GM18868 (cell line): ENCODE results near the gene MYOT.
"Not testable (repeated sequence)": the region's sequence is repeated elsewhere in the genome, so short reads cannot be mapped to it uniquely, and the experiment has no call there.

ENCODE experiments used
- ATAC-seq: cut with Tn5 transposase; IDR thresholded peaks from one replicate; pipeline ENCODE4 v1.9.1; 2021; ENCODE audit warnings: mild to moderate bottlenecking, moderate library complexity; ENCODE audit not compliant: unreplicated experiment

Gene MYOT

DNA sequence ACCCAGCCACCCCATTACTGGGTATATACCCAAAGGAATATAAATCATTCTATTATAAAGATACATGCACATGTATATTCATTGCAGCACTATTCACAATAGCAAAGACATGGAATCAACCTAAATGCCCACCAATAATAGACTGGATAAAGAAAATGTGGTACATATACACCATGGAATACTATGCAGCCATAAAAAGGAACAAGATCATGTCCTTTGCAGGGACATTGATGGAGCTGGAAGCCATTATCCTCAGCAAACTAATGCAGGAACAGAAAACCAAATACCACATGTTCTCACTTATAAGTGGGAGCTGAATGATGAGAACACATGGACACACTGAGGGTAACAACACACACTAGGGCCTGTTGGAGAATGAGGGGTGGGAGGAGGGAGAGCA, 14.5 kb upstream of the MYOT start:
- not testable (repeated sequence) for ATAC-seq

DNA sequence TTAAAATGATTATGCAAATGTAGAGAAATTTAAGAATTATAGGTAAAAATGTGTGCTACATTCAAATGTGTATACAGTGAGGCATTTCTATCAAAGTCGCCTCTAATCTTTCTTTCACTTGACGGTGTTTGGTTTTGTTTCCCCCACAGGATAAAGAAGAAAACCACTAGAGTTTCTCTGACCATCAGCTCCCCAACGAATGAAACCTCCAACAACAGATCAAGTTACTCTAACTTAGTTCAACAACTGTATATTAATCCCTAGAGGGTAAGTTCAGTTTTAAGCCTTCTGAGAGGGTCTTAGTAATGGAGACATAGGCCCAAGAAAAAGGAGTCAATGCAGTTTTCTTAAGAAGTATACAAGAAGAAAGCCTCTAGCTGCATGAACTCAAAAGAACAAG, 11.5 kb upstream of the MYOT start:
- ATAC-seq, result peak; percentile 56

- peak; percentile 37 for ATAC-seq
Measured at GRCh38 chr5:137856916-137857862, 10.5 kb upstream of the MYOT start.

- ATAC-seq, result peak; percentile 75
Measured at GRCh38 chr5:137858223-137858916, 9.3 kb upstream of the MYOT start.

DNA sequence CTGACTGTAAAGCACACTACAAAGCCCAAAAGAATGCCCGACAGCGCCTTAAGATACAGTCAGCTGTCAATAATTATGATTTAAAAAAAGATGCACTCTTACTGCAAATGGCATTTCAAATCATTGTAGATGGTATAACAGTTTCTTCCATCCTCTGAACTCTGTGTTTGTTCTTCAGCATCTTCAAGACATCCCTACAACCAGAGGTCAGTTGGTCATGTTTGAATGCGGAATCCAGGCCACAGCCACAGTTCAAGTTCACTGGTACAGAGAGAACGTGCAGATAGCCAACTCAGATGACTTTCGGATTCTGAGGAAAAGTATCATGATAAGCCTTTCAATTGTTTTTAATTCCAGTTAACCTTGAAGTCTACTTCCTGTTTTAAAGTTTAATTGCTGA, 8.7 kb upstream of the MYOT start:
- ATAC-seq, result no peak

DNA sequence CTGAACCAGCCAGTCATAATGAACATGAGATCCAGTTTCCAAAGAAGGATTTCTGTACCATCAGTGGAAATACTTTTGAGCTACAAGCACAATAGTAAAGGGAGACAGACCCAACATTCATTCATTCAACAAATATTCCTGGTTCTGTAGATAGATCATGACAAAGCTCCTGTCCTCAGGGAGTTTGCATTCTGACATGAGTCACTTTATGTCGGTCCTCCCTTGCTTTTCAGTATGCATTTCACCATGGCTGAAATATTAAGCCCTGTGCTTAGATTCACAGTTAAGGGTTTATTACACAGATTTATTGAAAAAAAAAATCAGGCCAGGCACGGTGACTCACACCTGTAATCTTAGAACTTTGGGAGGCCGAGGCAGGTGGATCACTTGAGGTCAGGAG, 5.4 kb upstream of the MYOT start:
- no peak for ATAC-seq

GRCh38 chr5:137863653-137864052, 4.0 kb upstream of the MYOT start:
- not testable (repeated sequence) for ATAC-seq

GRCh38 chr5:137866541-137867388, 895 bp upstream of the MYOT start:
- no peak for ATAC-seq

DNA sequence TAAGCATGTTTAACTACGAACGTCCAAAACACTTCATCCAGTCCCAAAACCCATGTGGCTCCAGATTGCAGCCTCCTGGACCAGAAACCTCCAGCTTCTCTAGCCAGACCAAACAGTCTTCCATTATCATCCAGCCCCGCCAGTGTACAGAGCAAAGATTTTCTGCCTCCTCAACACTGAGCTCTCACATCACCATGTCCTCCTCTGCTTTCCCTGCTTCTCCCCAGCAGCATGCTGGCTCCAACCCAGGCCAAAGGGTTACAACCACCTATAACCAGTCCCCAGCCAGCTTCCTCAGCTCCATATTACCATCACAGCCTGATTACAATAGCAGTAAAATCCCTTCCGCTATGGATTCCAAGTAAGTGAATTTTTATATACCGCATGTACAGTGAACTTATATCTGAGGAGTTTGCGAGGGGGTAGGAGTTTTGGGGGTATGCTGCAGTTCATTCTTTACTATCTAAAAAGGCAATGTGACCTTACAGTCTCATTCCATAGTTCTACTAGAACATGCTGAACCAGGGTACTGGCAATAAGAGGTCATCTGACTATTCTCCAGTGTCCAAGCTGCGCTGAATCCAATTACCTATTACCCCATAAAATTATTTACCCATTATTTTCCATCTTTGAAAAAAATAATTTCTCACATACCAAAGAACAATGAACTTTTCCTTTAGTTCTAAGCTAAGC, 3.1 kb downstream of the MYOT start:
- no peak for ATAC-seq

- no peak for ATAC-seq
Measured at GRCh38 chr5:137871571-137871970, 3.9 kb downstream of the MYOT start.

GRCh38 chr5:137872466-137872865, 4.8 kb downstream of the MYOT start:
- no peak for ATAC-seq

DNA sequence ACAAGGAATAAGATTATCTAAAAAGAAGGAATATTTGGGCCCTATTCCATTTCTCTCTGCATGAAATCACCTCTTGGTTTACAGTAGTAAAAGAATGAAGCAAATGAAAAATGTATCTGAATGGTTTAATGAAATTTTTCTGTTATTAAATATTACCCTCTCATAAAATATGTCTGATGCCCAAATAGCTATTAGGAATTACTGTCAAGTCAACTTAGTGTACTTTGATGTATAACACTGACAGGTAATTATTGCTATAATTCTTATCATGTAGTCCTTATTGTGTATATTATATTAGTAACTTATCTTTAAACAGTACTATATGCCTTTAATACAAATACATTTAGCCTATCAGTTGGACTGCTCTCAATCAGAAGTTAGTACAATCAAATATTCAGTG, 8.4 kb downstream of the MYOT start:
- no peak for ATAC-seq

DNA sequence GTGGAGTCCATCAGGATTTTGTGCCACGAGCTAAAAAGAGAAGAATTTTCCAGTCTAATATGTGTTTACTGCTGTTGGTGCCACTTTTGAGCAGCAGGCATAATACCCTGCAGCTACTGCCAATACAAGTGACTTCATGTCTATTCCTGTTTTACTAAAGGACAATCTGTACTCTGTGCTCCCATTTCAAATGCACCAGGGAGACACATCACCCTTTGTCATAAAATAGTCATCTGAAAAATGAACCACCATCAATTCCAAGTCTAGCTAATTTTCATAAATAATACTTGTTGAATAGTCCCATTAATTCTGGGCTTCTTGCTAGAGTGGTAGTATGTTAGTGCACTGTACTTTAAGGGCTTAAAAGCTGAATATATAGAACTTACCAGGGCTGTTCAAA, 12.7 kb downstream of the MYOT start:
- ATAC-seq, result no peak

- ATAC-seq, result no peak
Measured at GRCh38 chr5:137887831-137888230, 20.2 kb downstream of the MYOT start.

GRCh38 chr5:137888466-137888862, 20.8 kb downstream of the MYOT start:
- no peak for ATAC-seq

DNA sequence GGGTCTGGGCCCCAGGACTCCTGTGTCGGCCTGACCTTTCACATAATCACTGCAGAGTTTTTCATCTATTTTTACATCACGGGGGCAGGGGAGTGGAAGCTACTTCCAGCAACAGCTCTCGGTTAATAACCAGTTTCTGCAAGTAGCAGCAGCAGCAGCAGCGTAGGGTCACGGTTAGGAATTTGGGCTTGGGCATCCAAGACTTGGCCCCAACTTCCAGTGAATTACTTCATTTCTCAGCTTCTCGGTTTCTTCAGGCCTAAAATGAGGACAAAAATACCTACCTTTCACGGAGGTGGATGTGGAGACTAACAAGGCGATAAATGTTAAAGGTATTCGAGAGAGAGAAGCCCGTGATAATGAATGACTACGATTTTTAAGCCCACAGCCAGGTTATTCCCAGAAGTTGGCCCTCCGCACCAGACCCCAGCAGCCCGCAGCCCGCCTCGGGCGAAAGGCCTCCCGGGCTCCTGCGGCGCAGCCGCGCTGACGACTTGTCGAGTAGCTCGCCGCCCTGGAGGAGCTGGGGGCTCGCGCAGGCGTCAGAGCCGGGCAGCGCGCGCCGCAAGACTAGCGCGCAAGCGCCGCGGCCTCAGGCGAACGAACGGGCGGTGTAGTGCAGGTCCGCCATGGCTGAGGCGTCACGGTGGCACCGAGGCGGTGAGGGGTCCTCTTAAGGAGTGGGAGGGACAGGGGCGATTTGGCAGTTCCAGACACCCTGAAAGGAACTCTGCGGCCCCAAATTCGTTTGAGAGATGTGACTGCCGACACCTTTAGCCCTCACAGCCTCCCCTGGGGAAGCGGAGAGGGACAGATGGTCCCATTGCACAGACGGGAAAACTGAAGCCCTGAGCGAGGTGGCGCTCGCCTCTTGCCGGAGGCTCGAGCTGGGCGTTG, 21.5 kb downstream of the MYOT start, which contains the start of gene PKD2L2:
Gene PKD2L2, plus strand, starts transcription at position 595 of the 897 bp plus-strand sequence. Its CDS starts 35 bp downstream, at position 630.
- peak; percentile 92 for ATAC-seq

DNA sequence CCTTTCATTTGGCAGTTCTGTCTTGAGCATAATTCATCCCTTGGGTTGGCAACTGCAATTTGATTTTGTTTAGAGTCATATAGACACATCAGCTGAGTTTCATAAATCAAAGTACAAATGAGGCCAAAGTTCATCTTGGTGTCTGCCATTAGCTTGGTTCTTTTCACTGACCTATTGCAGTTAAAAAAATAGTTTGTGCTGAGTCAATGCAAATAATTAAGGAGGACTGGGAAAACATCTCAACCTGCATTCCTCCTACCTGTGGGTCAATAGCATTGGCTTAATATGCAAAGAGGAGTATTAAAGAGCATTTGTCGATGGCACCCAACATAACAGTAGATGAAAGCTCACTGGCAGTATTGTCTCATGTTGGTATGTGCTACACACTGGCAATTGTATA, 23.2 kb downstream of the MYOT start:
- ATAC-seq, result no peak

DNA sequence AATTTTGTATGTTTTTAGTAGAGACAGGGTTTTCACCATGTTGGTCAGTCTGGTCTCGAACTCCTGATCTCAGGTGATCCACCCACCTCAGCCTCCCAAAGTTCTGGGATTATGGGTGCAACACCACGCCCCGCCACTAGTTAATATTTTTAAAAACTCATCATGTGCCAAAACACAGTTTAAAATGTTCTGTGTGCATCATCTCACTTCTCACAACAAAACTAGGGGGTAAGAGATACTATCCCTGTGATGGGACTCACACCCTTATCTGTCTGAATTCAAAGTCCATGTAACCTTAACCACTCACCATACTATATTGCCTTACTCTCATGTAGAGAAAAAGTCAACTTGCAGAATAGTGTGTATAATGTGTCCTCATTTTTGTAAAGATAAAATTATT, 24.2 kb downstream of the MYOT start:
- ATAC-seq, result no peak

GRCh38 chr5:137894586-137894985, 26.9 kb downstream of the MYOT start:
- no peak for ATAC-seq
